Esophagus squamous epithelium (tissue), 5 donors: ENCODE data around the gene SCN5A. TPM values are rescaled to one million over a fixed set of nuclear protein-coding genes. Genes with fewer than 3 reads are reported as not detected.

Experiments
- DNase-seq: peaks from one replicate; lab custom pipeline; 2025; lab: John Stamatoyannopoulos, UW
- H3K27ac ChIP-seq, 4 donors: fragments of 200-600 bp; sonication (generic); one replicate each; pipeline ENCODE4 v1.5.1; 2016 to 2019; ENCODE audit warnings: mild to moderate bottlenecking in 1 of 4
- H3K27me3 ChIP-seq, 4 donors: fragments of 200-600 bp; sonication (generic); 1 replicate in 3 of 4; 2 replicates in 1 of 4; pipeline versions ENCODE4 v1.5.1 to v1.6.0; 2017 to 2021; ENCODE audit warnings: antibody characterized with exemption in 1 of 4
- H3K36me3 ChIP-seq, 3 donors: fragments of 200-600 bp; sonication (generic); one replicate each; pipeline ENCODE4 v1.5.1; 2016 to 2019
- H3K4me1 ChIP-seq, 3 donors: fragments of 200-600 bp; sonication (generic); one replicate each; pipeline ENCODE4 v1.5.1; 2017 to 2019
- H3K4me3 ChIP-seq, 4 donors: fragments of 200-600 bp; sonication (generic); 1 replicate in 3 of 4; 2 replicates in 1 of 4; pipeline ENCODE4 v1.5.1; 2016 to 2019; ENCODE audit warnings: mild to moderate bottlenecking in 2 of 4, moderate library complexity in 1 of 4
- H3K9me3 ChIP-seq, 3 donors: fragments of 200-600 bp; sonication (generic); one replicate each; pipeline ENCODE4 v1.5.1; 2016 to 2019
- CTCF ChIP-seq, 6 experiments: fragments of 450-650 bp in 4 of 6; fragments of 200-600 bp in 2 of 6; sonication (generic) in 2 of 6; IDR thresholded peaks; one replicate each; pipeline ENCODE4 v1.5.1; 2016 to 2019; ENCODE audit warnings: antibody characterized with exemption in 6 of 6, mild to moderate bottlenecking in 4 of 6, moderate library complexity in 4 of 6
- POLR2A ChIP-seq, 4 donors: fragments of 450-650 bp; IDR thresholded peaks; one replicate each; pipeline ENCODE4 v1.6.1; 2017; ENCODE audit warnings: antibody characterized with exemption in 4 of 4, mild to moderate bottlenecking in 4 of 4, moderate library complexity in 3 of 4
- WGBS, 2 donors: methylation state at CpG; one replicate each; pipeline ENCODE4 v1.1.5; 2018; 5-methylcytosine and 5-hydroxymethylcytosine counted together
- intact Hi-C: fragments of 100-400 bp; cut with DNase I; formaldehyde crosslinking; loops from one replicate; pipeline ENCODE4 v1.15.0; 2022
- total RNA-seq, 4 donors: library from RNA; depleted of rRNA; stranded (reverse); fragments of >200 nt; gene quantifications; one replicate each; pipeline ENCODE4 v1.1.0, GENCODE V29; 2016
- donor health status: DM: yes; HTN: yes; CAD: no.

The SCN5A gene
- total RNA-seq, 4 donors from 2014 or later = 0.09 to 0.38 (median 0.18) TPM; not detected in 1

- intact Hi-C loops = no loop called here
- Histone ChIP-seq H3K27me3 (no peaks in the 10 kb centered on the region), H3K4me1 (no peaks in the 10 kb centered on the region), H3K4me3 (no peak overlapping the region), H3K36me3 (no peaks in the 10 kb centered on the region), H3K9me3 (no peaks in the 10 kb centered on the region), H3K27ac (no peak overlapping the region)
- TF ChIP-seq CTCF (IDR thresholded peaks at IDR 0.05) (no peak), POLR2A (IDR thresholded peaks at IDR 0.05) (no peak)
- no peak for DNase-seq
- WGBS, 2 donors = 83% methylated on average over 5 of the region's 6 CpGs; no CpG with 5 or more reads in 1 of the 2 donors
Measured at GRCh38 chr3:38610436-38610835, 39.1 kb downstream of the SCN5A start.

- no peak overlapping the region for H3K4me3 ChIP-seq
- H3K9me3 ChIP-seq = no peaks in the 10 kb centered on the region
- no peaks in the 10 kb centered on the region for H3K36me3 ChIP-seq
- intact Hi-C loops = no loop called here
- no peak for DNase-seq
- H3K4me1 ChIP-seq = no peaks in the 10 kb centered on the region
- no peaks in the 10 kb centered on the region for H3K27me3 ChIP-seq
- TF ChIP-seq CTCF (IDR thresholded peaks at IDR 0.05) (no peak), POLR2A (IDR thresholded peaks at IDR 0.05) (no peak)
- H3K27ac ChIP-seq = no peak overlapping the region
- 72 to 93% methylated on average over 4 to 12 of the region's 21 CpGs for WGBS, 2 donors
Measured at GRCh38 chr3:38609386-38610111, 39.9 kb downstream of the SCN5A start.

- Histone ChIP-seq H3K27ac (no peak overlapping the region), H3K27me3 (no peaks in the 10 kb centered on the region), H3K9me3 (no peaks in the 10 kb centered on the region), H3K36me3 (no peaks in the 10 kb centered on the region), H3K4me3 (no peak overlapping the region), H3K4me1 (no peaks in the 10 kb centered on the region)
- no peak for DNase-seq
- intact Hi-C loops = no loop called here
- TF ChIP-seq POLR2A (IDR thresholded peaks at IDR 0.05) (no peak), CTCF (IDR thresholded peaks at IDR 0.05) (no peak)
- WGBS, 2 donors = 88 to 91% methylated on average over 5 of the region's 5 CpGs
Measured at GRCh38 chr3:38608961-38609360, 40.5 kb downstream of the SCN5A start.

GRCh38 chr3:38608086-38608775, 41.3 kb downstream of the SCN5A start:
- DNase-seq = no peak
- no peaks in the 10 kb centered on the region for H3K27me3 ChIP-seq
- WGBS, 2 donors = 75 to 100% methylated on average over 1 to 8 of the region's 13 CpGs

More at GRCh38 chr3:38608086-38608775, 41.3 kb downstream of the SCN5A start:
- intact Hi-C loops = no loop called here
- Histone ChIP-seq H3K36me3 (no peaks in the 10 kb centered on the region), H3K9me3 (no peaks in the 10 kb centered on the region), H3K4me1 (no peaks in the 10 kb centered on the region), H3K4me3 (no peak overlapping the region), H3K27ac (no peak overlapping the region)
- TF ChIP-seq POLR2A (IDR thresholded peaks at IDR 0.05) = no peak
- TF ChIP-seq CTCF (IDR thresholded peaks at IDR 0.05) = no peak
